MM.1S (cell line): ENCODE data around the gene TMEM109.

Source experiments
- DNase-seq: peaks from one replicate; pipeline ENCODE4 v3.0.0-alpha.2; 2015
- H2AFZ ChIP-seq: fragments of 300-600 bp; sonication (generic); 2 replicates; pipeline ENCODE4 v1.6.0; 2016; ENCODE audit warnings: antibody characterized with exemption, low read length
- H3F3A ChIP-seq: fragments of 300-600 bp; sonication (generic); 2 replicates; pipeline ENCODE4 v1.6.1; 2016; ENCODE audit warnings: mild to moderate bottlenecking, antibody characterized with exemption, low read length, moderate library complexity, mixed read lengths; ENCODE audit not compliant: insufficient read depth
- H3K27ac ChIP-seq: fragments of 300-600 bp; sonication (generic); 2 replicates; pipeline ENCODE4 v1.5.1; 2016; ENCODE audit warnings: mild to moderate bottlenecking, low read length
- H3K27me3 ChIP-seq: fragments of 300-600 bp; sonication (generic); replicated peaks from 2 replicates; pipeline ENCODE4 v1.6.0; 2016; ENCODE audit warnings: low read length; ENCODE audit not compliant: insufficient read depth
- H3K36me3 ChIP-seq: fragments of 300-600 bp; sonication (generic); replicated peaks from 2 replicates; pipeline ENCODE4 v1.6.1; 2016; ENCODE audit warnings: mild to moderate bottlenecking, low read length, mixed read lengths; ENCODE audit not compliant: insufficient read depth
- H3K4me1 ChIP-seq: fragments of 300-600 bp; sonication (generic); 2 replicates; pipeline ENCODE4 v1.6.1; 2016; ENCODE audit warnings: low read length, mixed read lengths
- H3K4me2 ChIP-seq: fragments of 300-600 bp; sonication (generic); 2 replicates; pipeline ENCODE4 v1.6.0; 2016; ENCODE audit warnings: low read depth, low read length
- H3K4me3 ChIP-seq: fragments of 300-600 bp; sonication (generic); 2 replicates; pipeline ENCODE4 v1.5.1; 2016; ENCODE audit warnings: low read length, mixed read lengths
- H3K79me2 ChIP-seq: fragments of 300-600 bp; sonication (generic); 2 replicates; pipeline ENCODE4 v1.6.1; 2016; ENCODE audit warnings: mixed run types, low read length, mixed read lengths
- H3K9ac ChIP-seq: fragments of 300-600 bp; sonication (generic); 2 replicates; pipeline ENCODE4 v1.6.1; 2016; ENCODE audit warnings: low read length, mixed read lengths
- H3K9me2 ChIP-seq: fragments of 300-600 bp; sonication (generic); replicated peaks from 2 replicates; pipeline ENCODE4 v1.6.1; 2016; ENCODE audit warnings: mild to moderate bottlenecking, low read length, mixed read lengths; ENCODE audit not compliant: insufficient read depth
- H3K9me3 ChIP-seq: fragments of 300-600 bp; sonication (generic); replicated peaks from 2 replicates; pipeline ENCODE4 v1.6.1; 2016; ENCODE audit warnings: mild to moderate bottlenecking, low read length, mixed read lengths; ENCODE audit not compliant: insufficient read depth
- H4K20me1 ChIP-seq: fragments of 300-600 bp; sonication (generic); 2 replicates; pipeline ENCODE4 v1.6.1; 2016; ENCODE audit warnings: mild to moderate bottlenecking, low read length, moderate library complexity, mixed read lengths; ENCODE audit not compliant: insufficient read depth
- CTCF ChIP-seq: fragments of 300-600 bp; sonication (generic); IDR thresholded peaks from 2 replicates; pipeline ENCODE4 v1.5.1; 2016; ENCODE audit warnings: antibody characterized with exemption, low read length, mixed read lengths
- EZH2 ChIP-seq: fragments of 300-600 bp; sonication (generic); optimal IDR thresholded peaks from 2 replicates; pipeline ENCODE3; 2017; ENCODE audit warnings: low read depth, mild to moderate bottlenecking, antibody characterized with exemption, low read length, mixed read lengths
- EZH2phosphoT487 ChIP-seq: fragments of 300-600 bp; sonication (generic); IDR thresholded peaks from 2 replicates; pipeline ENCODE4 v1.6.1; 2018; ENCODE audit warnings: antibody characterized with exemption, low read length

The TMEM109 gene

GRCh38 chr11:60913793-60914632, at the start of gene TMEM109:
TMEM109 (plus strand) TSS chr11:60914158; CDS start chr11:60919694, 5,536 bp downstream.
- Histone ChIP-seq H3K9me2 (no peaks in the 10 kb centered on the region), H3K4me2 (peak within 1 kb of the TSS; percentile 99), H3K9me3 (no peaks in the 10 kb centered on the region), H3K79me2 (peaks cover 51% of the 10 kb centered on the region), H3K9ac (peak within 1 kb of the TSS; percentile 97), H3K27me3 (no peaks in the 10 kb centered on the region), H2AFZ (peak within 1 kb of the TSS; percentile 88), H3K27ac (peak within 1 kb of the TSS; percentile 86), H3F3A (peaks cover 42% of the 10 kb centered on the region), H3K4me3 (peak within 1 kb of the TSS; percentile 84), H4K20me1 (peaks cover 29% of the 10 kb centered on the region), H3K36me3 (no peaks in the 10 kb centered on the region), H3K4me1 (peaks cover 66% of the 10 kb centered on the region)
- DNase-seq: peak; percentile 95
- TF ChIP-seq EZH2 (no peak), EZH2phosphoT487 (no peak), CTCF (no peak)

- H3K27ac ChIP-seq: no peak overlapping the region; the same call in 1 of the 2 replicates
Measured at GRCh38 chr11:60864856-60865513, 49.0 kb upstream of the TMEM109 start.

More at GRCh38 chr11:60864856-60865513, 49.0 kb upstream of the TMEM109 start:
- no peaks in the 10 kb centered on the region for H3K79me2 ChIP-seq
- no peak overlapping the region for H3K4me3 ChIP-seq
- no peaks in the 10 kb centered on the region for H3K27me3 ChIP-seq
- H3K9me3 ChIP-seq: no peaks in the 10 kb centered on the region
- H2AFZ ChIP-seq: 0 out of 2 replicates have a peak overlapping the region, but pooled peaks have one; percentile 30
- TF ChIP-seq CTCF (no peak), EZH2phosphoT487 (no peak), EZH2 (no peak)
- no peaks in the 10 kb centered on the region for H3K9me2 ChIP-seq
- DNase-seq: peak; percentile 23
- H3K4me2 ChIP-seq: peak overlapping the region; percentile 5; the same call in 1 of the 2 replicates
- H4K20me1 ChIP-seq: no peaks in the 10 kb centered on the region
- no peaks in the 10 kb centered on the region for H3K36me3 ChIP-seq
- no peak overlapping the region for H3K9ac ChIP-seq
- peaks cover 5% of the 10 kb centered on the region for H3F3A ChIP-seq
- peaks cover 34% of the 10 kb centered on the region for H3K4me1 ChIP-seq
